Hematopoietic multipotent progenitor cell (in vitro differentiated cells): ENCODE data around the gene PARG. TPM values are rescaled to one million over a fixed set of nuclear protein-coding genes. Genes with fewer than 3 reads are reported as not detected.
"Not testable (repeated sequence)": the region's sequence is repeated elsewhere in the genome, so short reads cannot be mapped to it uniquely, and the experiment has no call there.

Experiments used
- DNase-seq, 3 donors: peaks; one replicate each; pipeline ENCODE4 v3.0.0-alpha.2; 2011 to 2015; ENCODE audit warnings: low read depth in 2 of 3, low spot score in 2 of 3
- total RNA-seq: library from RNA; depleted of rRNA; stranded (reverse); fragments of >200 nt; gene quantifications from one replicate; pipeline ENCODE4 v1.2.3, GENCODE V29; 2012

PARG gene
- total RNA-seq, 1 donor, result 19.7 TPM

GRCh38 chr10:49908290-49909080 lies 33.3 kb downstream of the PARG start:
- DNase-seq, result not testable (repeated sequence)

DNA sequence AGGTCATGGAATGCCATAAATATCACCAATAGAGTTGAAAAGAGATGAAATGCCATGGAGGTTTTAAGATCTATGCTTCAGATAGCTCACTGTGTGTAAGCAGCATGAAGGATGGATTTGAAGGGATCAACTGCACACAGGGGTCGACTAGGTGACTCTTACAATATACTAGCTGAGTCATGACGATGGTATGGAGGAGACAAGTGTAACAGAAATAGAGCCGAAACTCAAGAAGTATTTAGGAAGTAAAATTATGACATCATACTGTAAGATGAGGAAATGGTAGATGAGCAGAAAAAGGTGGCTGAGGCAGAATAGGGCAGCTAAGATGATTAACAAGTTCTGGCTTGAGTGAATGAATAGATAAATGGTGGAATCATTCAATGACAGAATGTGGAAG lies 38.0 kb downstream of the PARG start:
- DNase-seq, result not testable (repeated sequence)

DNA sequence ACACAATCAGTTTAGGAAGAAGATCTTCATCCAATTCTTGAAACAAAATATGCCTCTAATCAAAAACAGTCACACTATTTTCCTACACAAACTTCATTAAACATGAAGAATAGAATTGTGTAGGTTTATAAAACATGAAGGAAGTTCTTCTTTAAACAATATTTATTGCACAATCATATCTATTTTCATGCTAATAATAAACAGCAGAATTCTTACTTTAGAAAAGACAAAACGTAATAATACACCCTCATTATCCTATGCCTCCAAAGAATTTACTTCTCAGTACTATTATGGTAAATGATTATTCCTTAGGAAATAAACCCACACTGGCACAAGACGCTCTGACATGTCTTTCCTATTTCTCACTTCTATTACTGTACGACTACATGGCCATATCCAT lies 41.4 kb downstream of the PARG start:
- DNase-seq, result not testable (repeated sequence)

- DNase-seq, result not testable (repeated sequence)
Observed at GRCh38 chr10:49899999-49900398, 41.8 kb downstream of the PARG start.

DNA sequence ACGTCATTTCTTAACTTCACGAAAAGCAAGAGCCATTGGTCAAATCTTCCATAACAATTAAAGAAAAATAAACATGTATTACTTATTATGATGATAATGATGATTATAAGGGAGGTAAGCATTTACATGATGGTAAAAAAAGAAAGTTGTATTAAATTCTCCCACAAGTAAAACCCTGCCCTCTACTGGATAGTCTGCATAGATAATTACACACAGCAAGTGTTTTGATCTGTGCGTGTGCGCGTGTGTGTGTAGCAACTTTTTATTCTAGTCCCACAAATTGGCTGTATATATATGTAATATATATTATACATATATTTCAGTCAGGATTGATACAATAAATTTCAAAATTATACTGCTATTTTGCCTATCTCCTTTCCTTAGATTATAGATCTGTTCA lies 51.8 kb downstream of the PARG start:
- DNase-seq, result not testable (repeated sequence)

GRCh38 chr10:49884739-49885331 lies 57.0 kb downstream of the PARG start:
- DNase-seq, result not testable (repeated sequence)

GRCh38 chr10:49883852-49884251 lies 58.0 kb downstream of the PARG start:
- not testable (repeated sequence) for DNase-seq

DNA sequence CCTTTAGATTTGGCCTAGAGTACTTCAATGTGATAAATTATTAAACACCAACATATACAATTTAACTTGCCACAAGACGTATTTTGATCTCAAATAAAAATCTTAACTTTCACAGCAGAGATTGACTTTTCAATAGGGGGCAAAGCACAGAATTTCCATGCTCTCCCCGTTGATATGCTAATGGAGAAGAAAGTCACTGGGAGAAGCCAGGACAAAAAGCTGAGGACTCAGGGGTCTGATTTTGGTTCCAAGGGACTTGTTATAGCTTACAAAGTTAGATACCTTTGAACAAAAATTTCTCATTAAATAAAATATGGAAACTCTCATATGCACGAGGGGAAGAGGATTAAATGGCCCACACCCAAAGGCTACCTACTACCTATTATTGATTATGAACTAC lies 59.5 kb downstream of the PARG start:
- DNase-seq, result not testable (repeated sequence)

DNA sequence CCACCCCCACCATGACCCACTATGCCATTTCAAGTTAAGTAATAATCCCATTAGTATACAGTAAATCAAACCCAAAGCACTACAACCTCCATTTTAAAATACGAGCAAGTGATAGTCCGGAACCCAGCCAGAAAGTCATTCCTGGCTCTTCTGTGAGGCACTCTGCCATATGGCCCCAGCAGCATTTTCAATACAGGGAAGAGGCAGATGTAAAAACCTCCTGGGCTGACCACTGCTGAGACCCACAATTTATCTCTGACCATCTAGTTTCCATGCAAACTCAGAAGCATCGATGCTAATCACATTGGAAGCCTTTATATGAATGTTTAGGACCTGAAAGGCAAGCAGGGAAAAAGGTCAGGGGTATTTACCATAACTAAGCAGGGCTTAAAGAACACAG lies 69.1 kb downstream of the PARG start:
- not testable (repeated sequence) for DNase-seq

DNA sequence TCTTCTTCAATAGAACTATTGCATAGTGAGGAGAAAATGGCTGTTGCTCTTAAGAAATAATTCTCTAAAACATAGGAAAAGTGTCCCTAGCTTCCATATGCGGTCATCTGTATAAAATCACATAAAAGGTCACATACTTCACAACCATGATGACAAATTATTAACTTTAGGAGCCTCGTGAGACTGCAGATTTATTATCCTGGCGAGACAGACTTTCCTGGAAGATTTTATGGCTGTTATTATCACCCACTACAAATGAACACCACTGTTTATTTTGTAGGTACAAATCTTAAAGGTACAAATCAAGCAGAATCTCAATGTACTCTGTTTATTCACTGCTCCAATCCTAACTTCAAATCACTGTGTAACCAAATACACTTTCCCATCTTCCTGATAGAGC lies 70.4 kb downstream of the PARG start:
- not testable (repeated sequence) for DNase-seq

- DNase-seq, result not testable (repeated sequence)
Observed at GRCh38 chr10:49859933-49860332, 81.9 kb downstream of the PARG start.

DNA sequence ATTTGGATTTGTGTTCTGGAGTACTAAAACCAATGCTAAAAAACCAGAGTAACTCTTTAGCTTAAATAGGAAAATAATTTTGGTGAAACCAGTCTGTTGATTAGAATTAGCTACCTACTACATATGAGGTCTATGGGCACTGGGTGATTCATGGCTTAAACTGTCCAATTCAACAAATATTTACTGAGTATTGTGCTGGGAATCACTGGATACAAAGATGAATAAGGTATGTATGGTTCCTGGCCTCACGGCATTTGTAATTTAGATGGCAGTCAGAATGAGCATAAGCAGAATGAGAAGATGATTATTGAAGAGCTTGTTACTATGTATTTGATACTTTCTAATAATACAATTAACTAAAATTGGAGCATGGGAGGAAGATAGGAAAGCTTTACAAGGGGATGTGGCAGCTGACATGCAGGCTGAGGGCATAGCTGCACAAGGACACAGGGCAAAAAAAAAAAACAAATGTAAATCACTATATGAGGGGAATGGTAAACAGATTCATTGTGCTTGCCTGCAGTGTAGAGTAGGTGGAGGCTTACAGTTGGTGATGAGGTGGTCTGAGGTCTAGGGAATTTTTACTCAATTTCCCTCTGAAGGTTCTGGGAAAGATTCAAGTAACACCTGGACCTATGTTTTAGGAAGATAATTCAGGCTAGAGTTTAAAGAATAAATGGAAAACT lies 83.0 kb downstream of the PARG start:
- not testable (repeated sequence) for DNase-seq

DNA sequence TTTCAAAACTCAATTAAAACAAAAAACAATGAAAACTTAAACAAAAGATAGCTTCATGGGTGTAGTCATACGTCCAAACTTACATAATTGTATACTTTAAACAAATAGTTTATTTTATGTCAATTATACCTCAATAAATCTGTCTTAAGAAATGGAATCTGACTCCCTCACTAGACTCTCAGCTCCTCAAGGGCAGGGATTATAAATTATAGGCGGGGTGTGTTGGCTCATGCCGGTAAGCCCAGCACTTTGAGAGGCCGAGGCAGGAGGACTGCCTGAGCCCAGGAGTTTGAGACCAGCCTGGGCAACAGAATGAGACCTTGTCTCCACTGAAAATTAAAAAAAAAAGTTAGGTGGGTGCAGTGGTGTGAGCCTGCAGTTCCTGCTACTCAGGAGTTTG lies 92.3 kb downstream of the PARG start:
- DNase-seq, result not testable (repeated sequence)

DNA sequence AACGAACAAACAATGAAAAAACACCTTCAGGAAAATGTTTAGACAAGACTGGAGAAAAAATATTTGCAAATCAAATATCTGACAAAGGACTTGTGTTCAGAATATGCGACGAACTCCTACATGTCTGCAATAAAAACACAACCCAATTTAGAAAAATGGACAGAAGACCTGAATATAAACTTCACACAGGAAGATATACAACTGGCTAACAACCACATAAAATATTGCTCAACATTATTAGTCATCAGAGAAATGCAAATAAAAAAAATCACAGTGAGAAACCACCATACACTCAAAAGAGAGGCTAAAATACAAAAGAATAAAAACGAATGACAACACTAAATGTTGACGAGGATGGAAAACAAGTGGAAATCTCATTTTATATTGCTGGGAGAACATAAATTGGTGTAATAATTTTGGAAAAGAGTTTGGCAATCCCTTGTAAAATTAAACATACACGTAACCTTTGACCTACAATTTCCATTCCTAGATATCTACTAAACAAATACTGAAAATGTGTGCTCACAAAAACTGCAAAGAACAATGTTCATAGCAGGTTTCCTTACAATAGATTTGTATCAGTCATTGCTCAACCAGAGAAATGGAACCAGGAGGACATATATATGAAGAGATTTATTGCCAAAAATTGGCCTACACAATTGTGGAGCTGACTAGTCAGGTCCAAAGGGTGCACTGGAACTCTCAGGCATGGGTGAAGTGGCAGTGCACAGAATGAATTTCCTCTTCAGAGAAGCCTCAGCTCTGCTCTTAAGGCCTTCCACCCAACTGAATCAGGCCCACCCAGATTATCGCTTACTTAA lies 96.8 kb downstream of the PARG start:
- DNase-seq, result no peak

DNA sequence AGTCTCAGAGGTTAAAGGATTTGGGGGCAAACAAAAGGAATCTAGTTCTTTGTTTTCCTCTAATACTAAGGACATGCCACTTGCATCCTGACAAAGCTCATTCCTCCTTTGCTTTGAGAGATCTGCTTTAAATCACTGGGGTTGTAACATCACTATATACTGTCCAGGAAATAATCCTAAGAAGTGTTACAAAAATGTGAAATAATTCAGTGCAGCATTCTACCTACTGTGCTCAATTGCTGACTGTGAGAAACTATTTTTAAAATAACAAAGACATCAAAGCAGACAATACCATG lies 99.5 kb downstream of the PARG start:
- DNase-seq, result not testable (repeated sequence)

DNA sequence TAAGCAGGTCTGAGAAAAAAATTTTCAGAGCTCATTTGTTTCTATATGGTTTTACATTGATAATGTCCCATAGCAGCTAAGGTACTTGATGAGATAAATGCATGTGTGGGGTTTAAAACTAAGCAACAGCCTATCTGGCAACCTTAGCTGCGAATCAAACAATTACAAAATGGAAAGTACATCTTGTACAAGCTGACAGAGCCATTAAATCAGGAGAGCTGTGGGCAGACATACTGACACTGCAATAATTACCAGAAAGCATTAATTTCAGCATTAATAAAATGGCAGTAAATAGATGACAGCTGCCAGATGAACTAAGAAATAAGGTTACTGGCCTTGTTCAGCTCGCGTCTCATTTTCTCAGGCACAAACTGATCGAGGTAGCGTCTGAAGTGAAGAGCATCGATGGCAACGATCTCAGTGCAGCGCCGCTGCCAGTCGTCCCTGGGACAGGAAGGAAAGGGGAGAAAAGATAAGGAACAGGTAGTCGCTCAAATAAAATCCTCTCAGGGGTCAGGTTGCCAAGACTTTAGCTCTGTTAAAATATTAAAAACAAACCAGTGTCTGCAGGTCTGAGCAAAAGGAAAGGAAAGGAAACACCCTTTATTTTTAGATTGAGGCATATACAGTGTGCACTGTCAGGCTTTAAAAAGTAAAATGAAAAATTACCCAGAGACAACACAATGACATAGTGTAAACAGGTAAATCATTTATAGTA lies 100.1 kb downstream of the PARG start:
- DNase-seq, result no peak

DNA sequence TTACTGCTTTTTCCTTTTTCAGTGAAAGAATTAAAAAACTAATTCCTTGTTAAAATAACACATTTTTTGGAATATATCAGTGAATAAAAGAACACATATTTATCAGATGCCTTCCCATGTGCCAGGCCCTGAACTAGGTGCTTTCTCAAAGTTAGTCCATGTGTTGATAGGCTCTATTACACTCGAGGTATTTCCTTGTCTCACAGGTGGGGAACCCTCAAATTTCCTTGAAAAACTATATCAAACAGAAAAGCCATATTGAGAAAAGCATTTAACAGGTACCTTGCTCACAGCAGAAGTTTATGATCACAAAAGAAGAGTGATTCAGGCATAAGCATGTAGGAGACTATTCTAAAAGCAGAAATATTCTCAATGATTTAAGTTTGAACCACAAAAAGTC lies 104.1 kb downstream of the PARG start:
- no peak for DNase-seq

DNA sequence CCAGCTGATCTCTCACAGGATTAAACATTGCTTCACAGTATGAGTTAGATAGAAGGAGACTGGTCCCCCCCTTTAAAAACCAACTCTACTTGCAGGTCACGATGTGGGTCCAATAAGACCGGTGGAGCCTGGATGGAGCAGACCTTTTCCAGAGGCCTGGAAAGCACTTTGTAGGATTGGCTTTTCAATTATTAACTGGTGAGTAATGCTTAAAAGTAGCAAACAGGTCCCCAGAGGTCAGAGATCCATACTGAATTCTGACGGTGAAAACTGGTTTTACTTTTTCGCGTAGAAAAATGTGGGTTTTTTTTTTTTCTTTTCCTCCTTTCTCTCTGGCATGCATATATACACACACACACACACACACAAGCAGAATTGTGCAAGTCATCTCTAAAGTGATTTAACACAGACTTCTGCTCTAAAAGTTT lies 104.8 kb downstream of the PARG start:
- no peak for DNase-seq

GRCh38 chr10:49834976-49835375 lies 106.9 kb downstream of the PARG start:
- no peak for DNase-seq

GRCh38 chr10:49834201-49834600 lies 107.6 kb downstream of the PARG start:
- DNase-seq, result no peak
